ENCODE results near the gene FBXL4.

The FBXL4 gene

DNA sequence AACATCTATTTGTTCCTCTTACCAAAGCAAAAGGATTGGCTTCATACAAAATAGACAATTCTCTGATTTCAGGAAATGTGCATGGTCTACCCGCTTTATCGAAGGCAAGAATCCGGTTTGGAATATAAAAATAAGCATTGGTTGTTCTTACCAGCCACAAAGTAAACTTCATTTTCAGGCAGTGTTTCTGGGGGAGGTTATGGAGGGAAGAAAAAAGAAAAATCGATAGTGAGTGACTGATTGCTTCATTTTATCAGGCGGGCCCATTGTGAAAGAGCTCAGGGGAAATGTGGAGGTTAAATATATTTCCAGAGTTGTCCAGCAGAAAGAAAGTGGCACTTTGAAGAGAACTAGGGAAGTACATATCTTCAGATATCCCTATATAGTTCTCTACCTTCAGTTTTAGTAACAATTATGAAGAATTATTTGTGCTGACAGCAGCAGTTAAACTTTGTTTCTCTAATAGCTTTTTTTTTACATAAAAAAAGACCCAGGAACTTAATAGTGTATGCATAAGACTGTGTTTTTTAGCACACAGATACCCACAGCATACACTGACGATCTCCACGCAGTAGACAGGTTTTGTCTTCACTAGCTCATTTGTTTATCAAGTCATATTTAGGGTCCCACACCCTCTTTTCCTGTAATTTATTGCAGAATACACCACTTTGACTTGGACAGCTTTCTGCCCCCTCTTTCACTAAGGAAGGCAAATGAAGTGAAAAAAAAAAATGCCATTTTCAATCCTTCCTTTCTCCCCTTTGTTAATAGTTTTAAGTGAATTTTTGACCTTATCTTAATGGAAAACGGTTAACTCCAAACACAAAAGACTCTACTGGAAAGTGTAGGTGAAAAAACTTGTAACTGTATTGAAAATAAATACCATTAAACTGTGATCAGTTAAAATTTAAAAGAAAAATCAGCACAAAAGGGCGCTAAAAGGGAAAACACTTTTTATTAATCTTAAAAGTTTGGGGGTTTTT, 110.5 kb downstream of the FBXL4 start:
- no peak for DNase-seq

DNA sequence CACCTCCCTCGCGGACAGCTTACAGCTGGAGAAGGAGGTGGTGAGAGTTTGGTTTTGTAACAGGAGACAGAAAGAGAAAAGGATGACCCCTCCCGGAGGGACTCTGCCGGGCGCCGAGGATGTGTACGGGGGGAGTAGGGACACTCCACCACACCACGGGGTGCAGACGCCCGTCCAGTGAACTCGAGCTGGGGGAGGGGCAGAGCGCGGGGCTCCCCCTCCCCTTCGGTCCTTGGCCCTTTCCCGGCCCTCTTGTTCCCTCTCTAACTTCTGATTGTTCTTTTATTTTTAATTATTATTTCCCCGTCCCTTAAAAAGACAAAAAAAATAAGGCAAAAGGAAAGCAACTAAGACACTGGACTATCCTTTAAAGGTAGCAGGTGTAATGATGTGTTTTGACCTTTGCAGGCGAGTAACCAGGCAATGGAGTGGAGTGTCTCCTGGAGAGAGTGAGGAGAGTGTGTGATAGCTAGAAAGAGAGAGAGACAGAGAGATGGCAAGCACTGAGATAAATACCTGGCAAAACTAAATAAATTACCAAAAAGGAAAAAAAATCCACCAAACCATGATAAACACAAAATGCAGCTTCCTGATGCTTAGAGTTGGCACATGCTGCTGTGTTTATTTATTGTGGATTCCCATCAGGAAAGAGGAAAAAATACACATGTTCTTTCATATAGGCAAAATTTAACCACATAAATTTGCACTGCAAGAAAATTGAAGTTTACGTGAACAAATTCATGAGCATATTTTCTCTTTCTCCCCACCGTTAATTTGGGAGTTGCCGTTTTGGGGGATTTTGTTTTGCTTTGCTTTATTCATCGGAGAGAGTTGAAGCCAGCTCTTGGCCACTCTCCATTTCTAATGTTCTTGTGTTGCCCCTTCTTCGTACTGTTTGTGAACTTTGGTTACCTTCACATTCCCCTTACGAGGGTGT, 111.5 kb downstream of the FBXL4 start:
- no peak for DNase-seq

DNA sequence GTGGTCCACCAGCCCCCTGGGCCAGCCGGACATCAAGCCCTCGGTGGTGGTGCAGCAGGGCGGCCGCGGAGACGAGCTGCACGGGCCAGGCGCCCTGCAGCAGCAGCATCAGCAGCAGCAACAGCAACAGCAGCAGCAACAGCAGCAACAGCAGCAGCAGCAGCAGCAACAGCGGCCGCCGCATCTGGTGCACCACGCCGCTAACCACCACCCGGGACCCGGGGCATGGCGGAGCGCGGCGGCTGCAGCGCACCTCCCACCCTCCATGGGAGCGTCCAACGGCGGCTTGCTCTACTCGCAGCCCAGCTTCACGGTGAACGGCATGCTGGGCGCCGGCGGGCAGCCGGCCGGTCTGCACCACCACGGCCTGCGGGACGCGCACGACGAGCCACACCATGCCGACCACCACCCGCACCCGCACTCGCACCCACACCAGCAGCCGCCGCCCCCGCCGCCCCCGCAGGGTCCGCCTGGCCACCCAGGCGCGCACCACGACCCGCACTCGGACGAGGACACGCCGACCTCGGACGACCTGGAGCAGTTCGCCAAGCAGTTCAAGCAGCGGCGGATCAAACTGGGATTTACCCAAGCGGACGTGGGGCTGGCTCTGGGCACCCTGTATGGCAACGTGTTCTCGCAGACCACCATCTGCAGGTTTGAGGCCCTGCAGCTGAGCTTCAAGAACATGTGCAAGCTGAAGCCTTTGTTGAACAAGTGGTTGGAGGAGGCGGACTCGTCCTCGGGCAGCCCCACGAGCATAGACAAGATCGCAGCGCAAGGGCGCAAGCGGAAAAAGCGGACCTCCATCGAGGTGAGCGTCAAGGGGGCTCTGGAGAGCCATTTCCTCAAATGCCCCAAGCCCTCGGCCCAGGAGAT, 112.4 kb downstream of the FBXL4 start:
- DNase-seq, result no peak

DNA sequence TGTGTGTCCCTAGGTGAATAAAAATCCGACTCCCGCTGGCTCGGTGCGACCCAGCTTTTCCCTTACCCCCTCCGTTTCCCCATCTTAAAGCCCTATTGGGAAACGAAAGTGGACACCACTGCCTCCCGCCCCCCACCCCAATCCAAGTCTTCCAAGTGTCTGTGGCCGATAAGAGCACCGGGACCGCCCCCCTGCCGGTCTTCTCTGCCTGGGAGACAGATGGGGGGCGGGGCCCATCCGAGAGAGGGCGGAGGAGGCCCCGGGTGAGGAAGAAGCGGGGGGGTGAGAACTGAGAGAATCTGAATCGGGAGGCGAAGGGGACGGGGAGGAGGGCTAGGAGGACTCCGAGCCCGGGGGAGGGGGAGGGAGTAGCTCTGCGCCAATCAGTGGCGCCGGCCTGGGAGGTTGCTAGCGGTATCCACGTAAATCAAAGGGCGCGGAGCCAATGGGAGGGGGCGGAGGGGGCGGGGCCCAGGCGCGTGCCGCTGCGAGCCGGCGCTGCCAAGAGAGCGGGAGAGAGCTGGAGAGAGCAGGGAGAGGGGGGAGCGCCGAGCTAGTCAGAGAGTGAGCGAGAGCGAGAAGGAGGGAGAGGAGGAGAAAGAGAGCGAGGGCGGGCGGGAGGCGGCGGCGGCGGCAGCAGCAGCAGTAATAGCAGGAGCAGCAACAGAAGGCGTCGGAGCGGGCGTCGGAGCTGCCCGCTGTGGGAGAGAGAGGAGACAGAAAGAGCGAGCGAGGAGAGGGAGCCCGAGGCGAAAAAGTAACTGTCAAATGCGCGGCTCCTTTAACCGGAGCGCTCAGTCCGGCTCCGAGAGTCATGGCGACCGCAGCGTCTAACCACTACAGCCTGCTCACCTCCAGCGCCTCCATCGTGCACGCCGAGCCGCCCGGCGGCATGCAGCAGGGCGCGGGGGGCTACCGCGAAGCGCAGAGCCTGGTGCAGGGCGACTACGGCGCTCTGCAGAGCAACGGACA, 113.4 kb downstream of the FBXL4 start, which contains the start of gene POU3F2:
POU3F2 (plus strand) TSS at position 515 of the 972 bp plus-strand sequence; CDS start at position 815, 300 bp downstream.
- no peak for DNase-seq

DNA sequence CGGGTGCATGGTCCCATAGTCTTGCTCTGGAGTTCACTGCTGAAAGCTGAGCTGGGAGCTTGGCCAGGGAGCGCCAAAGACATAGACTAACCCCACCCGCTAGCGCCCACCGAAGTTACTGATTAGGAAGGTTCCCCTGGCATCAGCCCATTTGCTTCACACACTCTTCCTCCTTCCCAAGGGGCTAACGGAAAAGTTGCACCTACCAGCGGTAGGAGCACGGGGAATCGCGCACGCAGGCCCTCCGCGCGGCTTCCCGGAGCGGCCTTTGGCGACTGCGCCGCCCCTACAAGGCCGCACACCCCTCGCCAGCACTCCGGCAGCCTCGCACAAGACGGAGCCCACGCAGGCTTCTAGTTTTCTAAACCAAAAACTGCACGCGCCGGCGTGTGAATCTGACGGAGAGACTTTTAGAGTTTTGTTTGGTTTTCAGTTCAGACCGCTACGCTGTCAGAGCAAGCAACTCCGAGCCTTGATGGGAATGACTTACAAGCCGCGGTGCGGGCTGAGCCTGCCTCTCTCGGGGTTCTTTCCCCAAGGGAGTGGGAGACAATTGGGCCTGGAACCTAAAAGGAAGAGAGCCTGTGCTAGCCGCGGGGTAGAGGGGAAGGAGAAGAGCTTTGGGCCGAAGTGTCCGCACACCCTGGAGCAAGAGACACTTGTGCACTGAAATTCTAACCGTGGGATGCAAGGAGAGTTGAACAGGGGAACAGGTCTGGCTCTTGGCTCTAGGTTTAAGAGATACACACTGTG, 114.3 kb downstream of the FBXL4 start:
- DNase-seq, result peak; percentile 42

DNA sequence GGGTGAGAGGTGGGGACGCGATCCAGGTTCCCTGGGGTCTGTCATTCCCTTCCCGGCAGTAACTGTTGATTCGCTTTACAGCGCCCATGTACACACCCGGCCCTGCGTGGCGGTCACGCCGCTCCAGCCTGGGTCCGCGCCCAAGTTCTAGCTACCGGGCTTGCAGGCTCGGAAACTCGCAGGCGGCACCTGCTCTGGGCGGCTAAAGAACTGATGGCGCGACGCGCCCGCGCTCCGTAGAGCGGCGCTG, 114.8 kb downstream of the FBXL4 start:
- no peak for DNase-seq

DNA sequence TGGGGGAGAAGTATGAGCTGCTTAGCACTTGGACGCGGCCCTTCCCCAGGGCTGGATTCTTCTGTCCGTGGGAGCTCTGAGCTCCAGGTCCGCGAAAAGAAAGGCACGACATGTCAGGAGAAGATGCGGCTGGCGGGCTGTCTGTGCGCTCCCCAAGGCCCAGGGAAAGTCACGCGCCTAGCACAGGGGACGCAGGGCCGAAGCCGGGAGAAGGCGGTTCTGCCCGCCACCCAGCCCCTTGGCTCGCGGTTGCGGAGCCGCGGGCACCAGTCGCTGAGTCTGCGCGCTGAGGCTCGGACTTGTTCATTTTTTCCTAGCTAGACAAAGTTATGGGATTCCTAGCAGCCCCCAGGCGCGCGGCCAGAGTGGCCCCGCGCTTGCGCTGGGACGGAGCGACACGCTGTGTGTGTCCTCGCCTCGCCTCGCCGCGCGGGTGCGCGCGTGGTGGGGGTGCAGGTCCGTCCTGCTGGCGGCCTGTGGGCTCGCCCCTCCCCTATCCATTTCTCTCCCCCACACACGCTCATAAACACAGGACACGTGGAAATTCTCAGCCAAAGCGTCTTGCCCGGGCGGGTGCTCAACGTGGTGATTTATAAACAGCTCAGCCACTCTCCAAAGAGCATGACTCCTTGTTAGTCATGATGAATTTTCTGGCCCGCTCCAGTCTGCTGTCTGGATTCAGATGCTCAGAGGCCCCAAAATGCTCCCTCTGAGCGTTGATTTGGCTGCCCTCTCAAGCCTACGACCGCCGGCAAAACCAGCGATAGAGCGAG, 115.3 kb downstream of the FBXL4 start:
- no peak for DNase-seq

DNA sequence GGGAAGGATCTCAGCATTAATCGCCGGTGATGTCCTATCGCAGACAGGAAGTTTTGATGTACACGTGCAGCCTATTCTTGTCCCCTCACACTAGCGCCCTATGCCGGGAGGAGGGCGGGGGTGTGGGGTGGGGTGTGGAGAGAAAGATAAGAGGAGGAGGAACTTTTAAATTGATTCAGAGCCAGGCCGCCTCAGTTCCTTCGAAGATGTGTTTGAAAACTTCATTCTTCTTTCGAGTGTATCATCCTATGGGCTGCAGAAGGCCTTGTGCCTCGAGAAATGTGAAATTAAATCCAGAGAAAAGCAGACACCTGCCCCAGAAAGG, 115.8 kb downstream of the FBXL4 start:
- DNase-seq, result no peak

DNA sequence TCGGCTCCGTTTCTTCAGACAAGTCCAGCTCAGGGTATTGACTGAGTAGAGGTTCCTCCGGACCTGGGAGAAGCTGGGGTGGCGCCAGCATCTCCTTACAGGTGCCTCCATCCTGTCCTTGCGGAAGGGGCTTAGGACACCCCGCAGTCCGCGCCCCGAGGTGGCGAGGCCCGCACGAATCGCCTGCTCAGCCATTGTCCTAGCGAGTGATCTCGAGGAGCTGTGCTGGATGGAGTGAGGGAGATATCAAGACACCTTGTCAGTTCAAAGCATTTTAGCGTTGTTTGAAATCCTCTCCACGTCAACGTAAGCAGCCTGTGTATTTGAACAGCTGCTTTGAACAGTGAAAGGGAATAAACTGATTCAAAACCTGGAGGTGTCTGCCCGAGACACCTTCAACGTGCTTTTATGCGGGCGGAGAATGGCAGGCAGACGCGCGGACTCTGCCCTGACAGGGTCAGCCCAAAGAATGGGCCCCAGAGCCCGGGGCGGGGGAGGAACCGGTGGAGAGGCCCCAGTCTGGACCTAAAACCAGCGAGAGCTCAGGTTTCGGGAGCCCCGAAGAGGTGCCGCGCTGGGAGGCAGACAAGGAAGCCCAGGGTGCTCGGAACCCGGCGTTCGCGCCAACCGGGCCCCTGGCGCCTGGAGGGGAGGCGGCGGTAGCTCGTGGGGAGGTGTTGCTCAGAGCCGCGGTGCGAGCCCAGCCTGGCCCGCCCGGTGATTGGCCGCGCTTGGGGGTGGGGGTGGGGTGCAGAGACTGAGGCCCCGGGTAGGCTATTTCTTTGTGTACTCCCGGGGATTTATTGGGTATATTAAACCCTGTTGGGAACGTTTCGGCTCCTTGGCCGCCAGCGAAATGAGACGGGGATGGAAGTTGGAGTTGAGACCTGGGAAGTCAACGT, 116.4 kb downstream of the FBXL4 start:
- DNase-seq, result no peak

DNA sequence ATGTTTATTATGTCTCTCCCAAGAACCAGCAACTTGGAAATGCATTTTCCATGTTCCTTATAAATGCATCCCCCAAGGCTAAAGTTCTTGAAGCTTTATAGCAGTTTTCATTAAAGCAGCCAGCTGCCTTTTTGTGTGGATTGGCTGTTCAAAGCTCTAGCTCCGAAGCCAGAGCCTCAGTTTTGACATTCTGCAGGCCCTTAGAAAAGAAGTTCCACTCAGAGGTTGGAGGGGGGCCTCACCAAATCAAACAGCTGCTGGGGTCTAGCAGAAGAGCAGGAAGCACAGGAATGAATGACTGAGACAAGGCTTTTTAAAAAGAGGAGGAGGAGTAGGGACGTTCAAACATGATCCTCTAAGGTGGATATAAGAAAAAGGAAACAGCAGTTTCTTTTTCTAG, 117.6 kb downstream of the FBXL4 start:
- DNase-seq, result no peak

DNA sequence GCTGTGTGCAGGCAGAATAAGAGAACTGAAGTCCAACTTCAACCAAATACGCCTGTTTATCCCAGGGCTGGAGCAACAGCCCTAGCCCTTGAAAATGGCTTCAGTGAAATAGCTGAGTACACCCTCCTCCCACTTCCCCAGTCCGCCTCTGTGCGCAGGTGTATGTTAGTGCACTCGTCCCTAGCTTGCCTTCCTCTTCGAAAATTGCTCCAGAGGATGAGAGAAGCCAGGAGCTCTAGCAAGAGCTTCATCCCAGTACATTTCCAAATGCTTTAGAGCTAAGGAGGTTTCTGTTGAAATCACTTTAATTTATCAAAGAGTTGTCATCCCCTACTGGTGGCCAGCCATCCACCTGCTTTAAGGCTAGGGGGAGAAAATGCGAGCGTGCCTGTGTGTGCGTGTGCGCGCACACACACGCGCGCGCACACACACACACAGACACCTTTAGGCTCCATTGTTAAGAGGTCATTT, 118.8 kb downstream of the FBXL4 start:
- no peak for DNase-seq

DNA sequence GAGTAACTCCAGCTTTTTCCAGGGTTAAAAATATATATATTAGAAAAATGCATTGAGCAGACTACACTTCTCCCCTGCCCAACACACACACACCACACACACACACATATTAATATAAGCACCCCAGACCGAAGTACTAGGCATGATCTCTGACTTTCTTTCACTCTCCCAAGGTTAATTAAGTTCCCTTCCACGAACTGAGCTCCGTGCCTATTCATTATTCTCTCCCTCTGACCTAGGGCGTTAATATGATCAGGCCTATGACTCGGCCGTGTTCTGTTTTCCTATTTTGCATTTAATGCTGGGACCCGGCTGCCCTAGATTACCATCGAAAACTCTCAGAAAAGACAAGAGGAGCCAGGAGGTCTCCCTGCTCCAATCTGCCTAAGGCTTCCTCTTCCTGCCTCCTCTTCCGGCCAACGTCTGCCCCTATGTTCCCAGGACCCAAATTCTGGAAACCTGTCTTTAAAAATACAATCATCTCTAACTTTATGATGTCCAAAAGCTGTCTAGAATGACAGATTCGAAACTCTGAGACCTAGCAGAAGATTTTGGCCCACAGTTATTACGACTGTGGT, 119.4 kb downstream of the FBXL4 start:
- no peak for DNase-seq

DNA sequence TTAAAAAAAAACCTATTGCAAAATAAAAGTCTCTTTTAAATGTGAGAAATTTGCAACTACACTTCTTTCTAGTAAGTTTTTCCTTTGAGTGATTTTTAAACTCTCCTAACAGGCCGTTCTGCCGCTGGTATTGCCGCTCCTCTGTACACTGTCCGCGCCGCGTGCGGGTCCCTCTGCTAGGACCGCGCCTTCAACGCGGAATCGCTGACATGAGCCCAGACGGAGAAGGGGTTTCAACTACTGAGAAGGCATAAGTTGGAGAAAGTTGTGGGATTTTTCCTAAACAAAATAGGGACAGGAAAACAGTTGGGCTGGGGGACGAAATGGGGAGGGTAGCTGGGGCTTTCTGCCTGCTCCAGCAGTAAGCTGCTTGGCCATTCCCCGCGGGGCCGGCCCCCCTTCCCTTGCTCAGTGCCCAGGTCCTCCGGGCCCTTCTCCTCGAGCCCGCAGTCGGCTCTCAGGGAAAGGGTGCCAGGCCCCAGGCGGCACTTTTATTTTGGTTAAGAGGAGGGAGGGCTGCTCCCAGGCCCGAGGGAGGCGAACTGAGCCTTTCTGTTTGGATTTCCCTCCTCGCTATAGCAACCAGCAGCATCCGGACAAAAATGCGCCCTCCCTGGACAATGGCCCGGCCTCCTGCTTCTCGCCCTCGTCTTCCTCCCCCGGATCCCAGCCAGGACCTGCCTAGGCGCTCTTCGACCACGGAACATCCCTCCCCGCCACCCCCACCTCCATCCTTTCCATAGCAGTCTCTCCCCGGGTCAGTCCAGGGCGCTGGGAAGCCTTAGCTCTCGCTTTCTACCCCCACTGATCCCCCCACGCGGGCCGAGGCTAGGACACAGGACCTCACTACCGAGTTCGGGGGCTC, 120.2 kb downstream of the FBXL4 start:
- DNase-seq, result no peak

DNA sequence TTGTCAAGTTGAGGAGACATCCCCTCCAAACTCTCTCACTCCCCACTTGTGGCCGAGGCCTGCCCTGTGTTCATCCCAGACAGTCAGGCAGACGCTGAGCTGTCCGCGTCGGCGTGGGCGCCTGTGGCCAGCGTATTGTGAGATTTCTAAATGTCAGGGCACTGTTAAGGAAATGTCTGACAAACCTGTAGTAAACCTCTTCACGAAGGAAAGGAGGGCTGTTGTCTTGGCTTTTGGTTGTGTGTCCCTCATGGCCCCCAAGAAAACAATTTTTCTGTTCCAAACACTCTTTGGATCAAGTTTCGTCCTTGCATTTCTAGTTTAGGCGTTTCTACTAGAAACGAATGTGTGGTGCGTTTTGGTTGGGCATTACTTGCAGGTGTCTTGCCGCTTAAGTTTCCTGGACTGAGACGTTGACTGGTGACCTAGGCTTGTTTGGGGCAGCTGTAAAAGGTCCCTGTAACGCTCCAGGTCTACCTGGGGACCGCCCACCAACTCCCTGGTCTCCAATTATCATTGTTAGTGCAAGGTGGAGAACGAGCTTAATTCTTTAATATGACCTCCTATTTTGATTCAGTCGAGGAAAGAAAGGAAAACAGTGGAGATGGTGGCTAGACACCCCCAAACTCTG, 122.0 kb downstream of the FBXL4 start:
- no peak for DNase-seq

DNA sequence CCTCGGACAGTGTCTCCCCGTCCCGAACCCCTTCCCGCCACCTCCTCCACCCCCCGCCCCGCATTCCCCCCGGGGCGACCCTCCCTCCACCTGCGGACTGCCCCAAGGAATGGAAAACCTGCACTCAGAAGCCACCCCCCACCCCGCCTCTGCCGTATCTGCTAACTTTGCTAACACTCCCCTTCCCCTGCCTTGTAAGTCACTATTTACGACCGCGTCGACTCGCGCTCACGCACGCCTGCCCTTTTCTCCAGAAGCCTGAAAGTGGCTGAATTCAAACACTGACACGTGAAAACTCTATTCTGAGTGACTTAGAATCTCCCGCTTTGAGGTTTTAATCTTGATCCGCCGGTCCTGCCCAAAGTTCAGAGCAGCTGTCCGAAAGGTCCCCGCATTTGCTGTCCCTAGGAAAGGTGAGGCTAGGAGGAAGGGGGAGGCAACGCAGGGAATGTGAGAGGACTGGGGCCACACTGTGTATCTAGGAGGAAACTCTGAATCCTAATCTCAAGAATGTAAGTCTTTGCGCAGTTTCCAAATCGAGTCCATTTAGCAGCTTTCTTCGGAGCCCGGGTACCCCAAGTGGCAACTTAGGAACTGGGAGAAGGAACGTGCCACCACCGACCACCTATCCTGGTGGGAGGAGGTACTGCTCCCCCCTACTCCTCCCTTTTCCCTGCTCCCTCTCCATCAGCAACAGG, 122.7 kb downstream of the FBXL4 start:
- DNase-seq, result no peak

DNA sequence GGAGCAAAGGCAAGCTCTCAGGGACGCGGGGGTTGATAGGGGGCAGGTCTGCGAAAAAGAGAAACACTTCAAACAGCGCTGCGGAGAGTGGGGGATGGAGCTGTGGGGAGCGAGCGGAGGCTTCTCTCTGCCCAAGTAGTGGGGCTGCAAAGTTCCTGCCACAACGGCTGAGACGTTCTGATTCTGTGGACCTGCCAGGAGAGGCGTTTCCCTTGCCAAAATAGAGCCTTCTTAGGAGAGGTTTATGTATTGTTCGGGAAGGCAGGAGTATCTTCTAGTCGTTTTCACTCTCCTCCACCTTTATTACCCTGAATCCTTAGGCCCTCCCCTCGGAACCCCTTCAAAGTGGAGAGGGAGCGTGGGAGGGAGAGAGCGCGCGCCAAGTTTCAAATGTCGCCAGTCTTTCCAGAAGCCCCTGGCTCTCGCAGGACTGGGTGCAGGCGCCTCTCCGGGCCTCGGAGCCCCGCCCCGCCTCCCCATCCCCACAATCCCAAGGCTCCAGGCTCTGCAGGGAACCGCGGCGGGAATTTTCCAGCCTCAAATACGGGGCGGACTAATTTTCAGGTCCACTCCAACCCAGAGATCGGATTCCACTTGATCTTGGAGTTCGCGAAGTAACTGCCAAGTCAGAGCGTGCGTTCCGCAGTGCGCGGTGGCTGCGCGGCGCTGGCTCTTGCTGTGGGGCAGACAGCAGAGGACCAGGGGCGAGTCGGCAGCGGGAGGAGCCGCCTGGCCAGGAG, 123.4 kb downstream of the FBXL4 start:
- no peak for DNase-seq

Data from KG1 (cell line).